ENCODE results near the gene ARSG. TPM values are rescaled to one million over a fixed set of nuclear protein-coding genes. Genes with fewer than 3 reads are reported as not detected.
A peak's percentile ranks its signal among the peaks of the same experiment; 100 is the strongest.
"Not testable (repeated sequence)": the region's sequence is repeated elsewhere in the genome, so short reads cannot be mapped to it uniquely, and the experiment has no call there.

The ARSG gene
- total RNA-seq, 2 experiments from 2014 or later, result 9.1 to 10.7 TPM

DNA sequence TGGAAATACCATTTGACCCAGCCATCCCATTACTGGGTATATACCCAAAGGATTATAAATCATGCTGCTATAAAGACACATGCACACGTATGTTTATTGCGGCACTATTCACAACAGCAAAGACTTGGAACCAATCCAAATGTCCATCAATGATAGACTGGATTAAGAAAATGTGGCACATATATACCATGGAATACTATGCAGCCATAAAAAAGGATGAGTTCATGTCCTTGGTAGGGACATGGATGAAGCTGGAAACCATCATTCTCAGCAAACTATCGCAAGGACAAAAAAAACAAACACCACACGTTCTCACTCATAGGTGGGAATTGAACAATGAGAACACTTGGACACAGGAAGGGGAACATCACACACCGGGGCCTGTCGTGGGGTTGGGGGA is 9.3 kb upstream of the ARSG start:
- CTCF ChIA-PET, result not testable (repeated sequence)
- H3K36me3 Mint-ChIP-seq (ENCODE audit: low read depth), result peaks cover 48% of the 10 kb centered on the region

DNA sequence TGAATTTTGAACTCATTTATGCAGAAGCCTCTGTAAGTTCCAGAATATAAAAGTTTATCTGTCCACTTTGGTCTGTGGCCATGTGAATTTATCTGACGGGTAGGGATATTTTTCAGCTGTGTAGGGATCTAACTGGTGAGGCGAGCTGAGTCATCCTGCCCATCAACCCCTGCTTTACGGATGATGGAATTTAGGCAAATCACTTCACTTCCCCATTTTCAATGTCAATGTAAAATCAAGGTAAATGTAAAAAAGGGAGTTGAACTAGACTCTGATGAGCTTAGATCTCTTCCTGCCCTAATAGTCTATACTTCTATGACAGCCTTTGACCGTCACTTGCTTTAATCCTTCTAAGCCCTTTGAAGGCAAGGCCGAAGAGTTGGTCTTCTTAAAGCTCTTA is 2.9 kb upstream of the ARSG start:
- CTCF ChIA-PET, result interaction anchor here (1.5 to 3.5 kb wide), 2 partner anchors 61 to 143 kb away, joined by 3 to 21 read pairs; no protein-coding TSS in a partner anchor
- DNase-seq (no peak), ATAC-seq (no peak)
- Mint-ChIP-seq H3K27ac (peak overlapping the region; percentile 36), H3K4me3 (no peak overlapping the region), H3K36me3 (ENCODE audit: low read depth) (peaks cover 22% of the 10 kb centered on the region), H3K4me1 (ENCODE audit: low read depth) (peaks cover 41% of the 10 kb centered on the region), H3K27me3 (ENCODE audit: low read depth) (no peaks in the 10 kb centered on the region), H3K9me3 (ENCODE audit: insufficient read depth) (no peaks in the 10 kb centered on the region)
- POLR2A ChIA-PET, result interaction anchor here (0.8 to 1.0 kb wide), 2 partner anchors 69 to 109 kb away, joined by 3 to 4 read pairs; no protein-coding TSS in a partner anchor

More for the DNA sequence above, 9.3 kb upstream of the ARSG start:
- H3K27me3 Mint-ChIP-seq (ENCODE audit: low read depth); POLR2A ChIA-PET; DNase-seq; H3K4me3 Mint-ChIP-seq; ATAC-seq; H3K9me3 Mint-ChIP-seq (ENCODE audit: insufficient read depth); H3K27ac Mint-ChIP-seq; H3K4me1 Mint-ChIP-seq (ENCODE audit: low read depth): not testable (repeated sequence)

DNA sequence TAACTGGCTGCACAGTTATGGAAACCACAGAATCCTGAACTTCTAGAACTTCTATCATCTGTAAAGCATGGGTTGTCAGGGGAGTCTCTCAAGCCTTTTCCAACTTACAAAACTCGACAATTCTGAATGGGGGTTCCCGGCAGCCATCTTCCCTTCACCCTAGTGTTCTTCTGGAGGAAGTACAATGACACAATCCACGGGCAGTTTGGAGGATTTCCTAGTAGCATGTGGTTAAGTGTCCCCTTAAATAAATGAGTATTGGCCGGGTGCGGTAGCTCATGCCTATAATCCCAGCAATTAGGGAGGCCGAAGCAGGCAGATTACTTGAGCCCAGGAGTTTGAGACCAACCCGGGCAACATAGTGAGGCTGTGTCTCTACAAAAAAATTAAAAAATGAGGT is 2.5 kb upstream of the ARSG start:
- POLR2A ChIA-PET, result interaction anchor here (0.8 to 1.0 kb wide), 2 partner anchors 68 to 109 kb away, joined by 3 to 4 read pairs; no protein-coding TSS in a partner anchor
- H3K9me3 Mint-ChIP-seq (ENCODE audit: insufficient read depth), result no peaks in the 10 kb centered on the region

DNA sequence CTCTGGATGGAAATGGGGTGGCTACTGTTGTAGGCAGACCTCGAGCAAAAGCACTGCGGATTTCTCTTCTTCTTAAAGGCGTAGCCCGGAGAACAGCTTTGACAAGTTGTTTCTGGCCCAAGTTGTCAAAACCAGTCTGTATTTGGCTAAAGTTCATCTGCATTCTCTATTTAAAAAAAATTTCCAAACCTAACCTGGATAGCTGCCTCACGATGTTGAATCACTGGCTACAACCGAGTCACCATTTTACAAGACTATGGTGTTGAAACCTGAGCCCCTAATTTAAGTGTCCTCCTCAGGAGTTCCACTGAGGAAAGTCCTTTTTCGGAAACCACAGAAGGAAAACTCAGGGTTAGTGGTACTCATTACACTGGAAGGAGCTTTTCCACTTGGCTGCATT is 1.8 kb upstream of the ARSG start:
- Mint-ChIP-seq H3K36me3 (ENCODE audit: low read depth) (peaks cover 22% of the 10 kb centered on the region), H3K4me1 (ENCODE audit: low read depth) (peaks cover 51% of the 10 kb centered on the region), H3K27ac (peak overlapping the region; percentile 97), H3K4me3 (peak overlapping the region; percentile 98), H3K27me3 (ENCODE audit: low read depth) (no peaks in the 10 kb centered on the region), H3K9me3 (ENCODE audit: insufficient read depth) (no peaks in the 10 kb centered on the region)
- CTCF ChIA-PET, result interaction anchor here (0.9 to 3.5 kb wide), 10 partner anchors 26 to 174 kb away, joined by 3 to 21 read pairs (median 4); partner anchors contain the start of gene WIPI1
- ATAC-seq (no peak), DNase-seq (no peak)
- POLR2A ChIA-PET, result interaction anchor here (0.6 to 3.4 kb wide), 5 partner anchors 23 to 68 kb away, joined by 3 to 36 read pairs (median 3); no protein-coding TSS in a partner anchor

More for the DNA sequence above, 2.5 kb upstream of the ARSG start:
- H3K27me3 Mint-ChIP-seq (ENCODE audit: low read depth), result no peaks in the 10 kb centered on the region
- no peak for DNase-seq
- ATAC-seq, result no peak
- H3K4me1 Mint-ChIP-seq (ENCODE audit: low read depth), result peaks cover 44% of the 10 kb centered on the region
- peaks cover 22% of the 10 kb centered on the region for H3K36me3 Mint-ChIP-seq (ENCODE audit: low read depth)
- CTCF ChIA-PET, result interaction anchor here (0.9 to 3.5 kb wide), 5 partner anchors 61 to 175 kb away, joined by 4 to 21 read pairs (median 4); no protein-coding TSS in a partner anchor
- peak overlapping the region; percentile 55 for H3K27ac Mint-ChIP-seq
- peak overlapping the region; percentile 98 for H3K4me3 Mint-ChIP-seq

DNA sequence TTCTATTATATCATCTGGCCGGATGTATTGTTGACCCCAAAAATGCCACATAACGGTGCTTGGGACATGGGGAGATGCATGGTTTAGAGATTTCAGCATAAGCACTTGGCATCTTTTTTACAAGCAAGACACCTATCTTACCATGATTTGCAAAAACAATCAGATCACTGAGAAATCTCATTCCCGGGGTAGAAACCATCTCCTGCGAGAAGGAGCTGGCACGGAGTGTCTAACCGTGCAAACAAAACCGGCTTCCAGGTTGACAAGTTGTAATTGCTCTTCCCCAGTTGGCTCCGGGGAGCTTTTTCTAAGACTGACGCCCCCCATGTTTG is 1.4 kb upstream of the ARSG start:
- ChIA-PET POLR2A (interaction anchor here (0.6 to 3.4 kb wide), 5 partner anchors 23 to 143 kb away, joined by 3 to 36 read pairs (median 14); no protein-coding TSS in a partner anchor), CTCF (interaction anchor here (0.7 to 3.5 kb wide), 11 partner anchors 27 to 174 kb away, joined by 3 to 21 read pairs (median 4); partner anchors contain the start of gene WIPI1)
- Mint-ChIP-seq H3K9me3 (ENCODE audit: insufficient read depth) (no peaks in the 10 kb centered on the region), H3K36me3 (ENCODE audit: low read depth) (peaks cover 25% of the 10 kb centered on the region), H3K4me1 (ENCODE audit: low read depth) (peaks cover 55% of the 10 kb centered on the region), H3K4me3 (peak overlapping the region; percentile 98), H3K27me3 (ENCODE audit: low read depth) (no peaks in the 10 kb centered on the region), H3K27ac (peak overlapping the region; percentile 97)
- ATAC-seq (no peak), DNase-seq (no peak)

DNA sequence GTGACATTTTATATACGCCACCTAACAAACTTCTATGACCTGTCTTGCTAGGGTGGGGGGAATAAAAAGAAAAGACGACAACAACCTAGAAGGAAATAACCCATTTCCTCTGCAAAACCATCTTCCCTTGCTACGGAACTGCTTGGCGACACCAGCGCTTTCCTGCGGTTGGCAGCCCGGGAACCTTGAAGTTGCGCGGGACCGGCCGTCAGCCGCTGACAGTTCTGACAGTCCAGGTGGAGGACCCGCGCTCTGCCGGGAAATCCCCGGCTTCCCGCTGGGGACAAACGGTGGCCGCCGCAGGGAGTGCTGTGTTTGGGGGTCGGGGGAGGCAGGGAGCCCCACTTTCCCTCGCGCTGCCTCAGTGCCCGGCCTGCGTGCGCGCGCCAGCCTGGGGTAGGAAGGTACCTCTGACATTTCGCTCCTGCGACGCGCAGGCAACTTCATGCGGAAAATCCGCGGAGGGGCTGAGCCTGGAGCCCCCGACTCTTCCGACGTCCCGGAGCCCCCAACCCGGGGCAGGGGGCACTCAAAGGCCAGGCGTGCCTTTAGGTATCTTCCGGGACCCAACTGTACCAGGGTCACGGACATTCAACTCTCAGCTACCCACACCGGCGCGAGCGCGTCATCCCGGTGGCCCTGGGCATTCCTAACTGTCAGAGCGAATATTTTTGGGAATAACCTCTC is 884 bp upstream of the ARSG start:
- H3K36me3 Mint-ChIP-seq (ENCODE audit: low read depth), result peaks cover 23% of the 10 kb centered on the region
- peaks cover 60% of the 10 kb centered on the region for H3K4me1 Mint-ChIP-seq (ENCODE audit: low read depth)
- no peaks in the 10 kb centered on the region for H3K27me3 Mint-ChIP-seq (ENCODE audit: low read depth)
- peak overlapping the region; percentile 97 for H3K27ac Mint-ChIP-seq
- H3K4me3 Mint-ChIP-seq, result peak overlapping the region; percentile 98
- H3K9me3 Mint-ChIP-seq (ENCODE audit: insufficient read depth), result no peaks in the 10 kb centered on the region
- ChIA-PET CTCF (interaction anchor here (0.6 to 3.5 kb wide), 13 partner anchors 27 to 172 kb away, joined by 3 to 21 read pairs (median 4); partner anchors contain the start of gene WIPI1), POLR2A (interaction anchor here (0.6 to 3.4 kb wide), 27 partner anchors 20 to 222 kb away, joined by 3 to 36 read pairs (median 7); partner anchors contain the start of genes AMZ2, PRKAR1A and WIPI1)
- ATAC-seq (peak; percentile 1), DNase-seq (peak; percentile 67)

DNA sequence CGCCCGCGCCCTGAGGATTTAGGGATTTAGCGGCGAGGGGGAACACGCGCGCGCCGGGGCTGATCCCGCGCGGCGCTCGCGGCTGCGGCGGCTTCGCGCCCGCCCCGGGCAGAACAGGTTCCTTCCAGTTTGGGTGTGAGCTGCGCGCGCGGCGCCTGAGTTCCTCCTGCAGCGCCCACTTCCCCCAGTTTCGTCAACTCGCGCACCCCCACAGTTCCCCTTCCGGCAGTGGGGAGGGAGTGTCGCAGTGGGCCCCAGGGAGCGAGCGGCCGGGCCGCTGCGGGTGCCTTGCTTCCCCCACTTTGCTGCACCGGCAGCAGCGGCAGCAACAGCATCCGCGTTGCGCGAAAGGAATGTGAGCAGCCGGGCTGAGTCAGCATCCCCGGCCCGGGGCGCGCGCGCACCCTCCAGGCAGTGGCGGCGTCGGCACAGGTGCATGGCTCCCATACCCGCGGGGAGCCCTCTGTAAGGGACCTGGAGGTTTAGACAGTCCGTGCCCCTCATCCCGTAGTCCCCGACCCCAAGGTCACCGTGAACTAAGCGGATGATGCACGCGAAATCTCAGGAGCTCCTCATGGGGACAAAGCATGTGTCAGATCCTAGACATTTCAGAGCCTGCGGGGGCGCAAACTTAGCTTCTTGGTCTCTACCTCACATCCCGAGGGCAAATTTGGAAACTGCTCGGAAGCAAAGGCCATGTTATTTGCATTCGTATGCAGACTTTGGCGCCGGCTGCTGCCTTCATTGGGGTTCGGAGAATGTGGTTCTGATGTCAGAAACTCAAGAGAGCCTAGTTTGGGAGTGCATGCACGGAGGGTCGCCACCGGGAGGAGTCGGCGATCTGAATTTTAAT is 767 bp downstream of the ARSG start:
- ChIA-PET POLR2A (interaction anchor here (0.5 to 3.4 kb wide), 32 partner anchors 11 to 170 kb away, joined by 3 to 36 read pairs (median 8); partner anchors contain the start of genes AMZ2 and WIPI1), CTCF (interaction anchor here (0.7 to 3.6 kb wide), 28 partner anchors 8 to 203 kb away, joined by 3 to 32 read pairs (median 4); no protein-coding TSS in a partner anchor)
- no peaks in the 10 kb centered on the region for H3K27me3 Mint-ChIP-seq (ENCODE audit: low read depth)
- peak overlapping the region; percentile 97 for H3K27ac Mint-ChIP-seq
- H3K36me3 Mint-ChIP-seq (ENCODE audit: low read depth), result peaks cover 24% of the 10 kb centered on the region
- H3K4me1 Mint-ChIP-seq (ENCODE audit: low read depth), result peaks cover 73% of the 10 kb centered on the region
- peak; percentile 81 for ATAC-seq
- no peaks in the 10 kb centered on the region for H3K9me3 Mint-ChIP-seq (ENCODE audit: insufficient read depth)
- H3K4me3 Mint-ChIP-seq, result peak overlapping the region; percentile 85
- peak; percentile 97 for DNase-seq

DNA sequence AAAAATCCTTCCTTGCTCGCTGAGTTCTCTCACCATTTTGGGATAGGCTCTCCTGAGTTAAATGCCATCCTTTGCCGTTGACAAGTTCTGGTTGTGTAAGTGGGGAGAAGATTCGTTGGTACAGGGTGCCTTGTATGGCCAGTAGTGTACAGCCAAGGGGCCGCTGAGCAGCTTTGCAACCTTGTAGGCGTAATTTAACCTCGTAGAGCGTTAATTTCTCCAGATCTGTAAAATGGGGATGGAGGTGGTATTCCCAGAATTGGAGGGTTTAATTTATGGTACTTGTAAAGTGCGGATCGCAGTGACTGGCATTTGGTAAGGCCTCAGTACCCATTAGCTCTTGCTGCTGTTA is 1.4 kb downstream of the ARSG start:
- Mint-ChIP-seq H3K27me3 (ENCODE audit: low read depth) (no peaks in the 10 kb centered on the region), H3K27ac (peak overlapping the region; percentile 97), H3K36me3 (ENCODE audit: low read depth) (peaks cover 22% of the 10 kb centered on the region), H3K4me3 (peak overlapping the region; percentile 85), H3K4me1 (ENCODE audit: low read depth) (peaks cover 73% of the 10 kb centered on the region), H3K9me3 (ENCODE audit: insufficient read depth) (no peaks in the 10 kb centered on the region)
- POLR2A ChIA-PET, result interaction anchor here (0.7 to 3.4 kb wide), 22 partner anchors 11 to 165 kb away, joined by 3 to 36 read pairs (median 10); partner anchors contain the start of genes AMZ2 and WIPI1
- DNase-seq, result no peak
- no peak for ATAC-seq
- CTCF ChIA-PET, result interaction anchor here (0.9 to 3.6 kb wide), 18 partner anchors 8 to 203 kb away, joined by 3 to 32 read pairs (median 6); no protein-coding TSS in a partner anchor

DNA sequence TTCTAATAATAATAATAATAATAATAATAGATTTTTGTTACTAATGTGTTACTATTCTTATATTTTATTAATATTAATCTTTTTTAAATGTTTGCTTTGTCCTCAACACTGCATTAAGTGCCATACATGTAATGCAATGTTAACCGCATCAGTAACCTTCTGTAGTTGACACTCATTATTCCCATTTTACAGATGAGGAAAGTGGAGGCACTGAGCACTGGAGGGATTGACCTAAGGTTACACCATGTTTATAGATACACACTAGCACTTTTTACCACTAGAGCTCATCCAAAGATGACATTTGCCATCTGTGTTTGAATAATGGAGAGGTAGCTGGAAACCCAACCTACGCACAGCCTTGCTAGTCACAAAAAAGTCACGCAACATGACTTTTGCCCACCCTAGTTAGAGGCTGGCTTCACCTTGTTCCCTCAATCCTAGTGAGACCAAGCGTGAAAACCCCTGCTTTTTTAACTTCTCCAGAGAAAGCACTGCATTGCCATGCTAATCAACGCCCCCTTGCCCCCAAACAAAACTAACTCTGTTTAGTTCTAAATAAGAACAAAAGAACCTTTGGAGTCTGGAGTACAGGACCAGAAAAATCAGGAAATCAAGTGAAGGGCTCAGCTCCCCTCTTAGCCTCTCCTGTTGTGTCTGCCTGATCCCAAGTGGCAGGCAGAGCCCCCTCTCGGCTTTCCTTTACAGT is 2.3 kb downstream of the ARSG start:
- Mint-ChIP-seq H3K27me3 (ENCODE audit: low read depth) (no peaks in the 10 kb centered on the region), H3K36me3 (ENCODE audit: low read depth) (peaks cover 20% of the 10 kb centered on the region), H3K4me1 (ENCODE audit: low read depth) (peaks cover 73% of the 10 kb centered on the region), H3K27ac (no peak overlapping the region), H3K9me3 (ENCODE audit: insufficient read depth) (no peaks in the 10 kb centered on the region), H3K4me3 (no peak overlapping the region)
- ChIA-PET CTCF (interaction anchor here (0.7 to 3.6 kb wide), 9 partner anchors 8 to 168 kb away, joined by 3 to 32 read pairs (median 3); no protein-coding TSS in a partner anchor), POLR2A (interaction anchor here (1.1 to 2.6 kb wide), 3 partner anchors 31 to 164 kb away, joined by 4 to 14 read pairs (median 8); partner anchors contain the start of gene WIPI1)
- DNase-seq (no peak), ATAC-seq (no peak)

DNA sequence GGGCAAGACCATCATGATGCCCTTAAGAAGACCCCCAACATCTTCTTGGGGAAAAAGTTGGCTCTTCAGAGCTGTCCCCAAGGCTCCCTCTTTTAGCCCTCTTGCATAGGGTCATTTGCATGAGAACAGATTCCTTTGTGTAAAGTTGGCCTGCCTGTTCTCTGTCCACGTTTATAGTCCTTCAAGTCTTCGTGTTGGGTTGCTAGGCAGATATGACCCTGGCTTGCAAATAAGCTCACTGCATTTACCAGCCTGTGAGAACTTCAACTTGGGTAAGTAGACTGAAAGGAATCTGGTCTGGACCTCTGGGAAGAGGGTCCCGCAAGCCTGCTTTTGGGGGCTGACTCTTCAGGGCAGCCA is 2.9 kb downstream of the ARSG start:
- CTCF ChIA-PET, result interaction anchor here (0.7 to 3.6 kb wide), 8 partner anchors 9 to 164 kb away, joined by 3 to 32 read pairs (median 3); no protein-coding TSS in a partner anchor
- no peak overlapping the region for H3K27ac Mint-ChIP-seq
- H3K36me3 Mint-ChIP-seq (ENCODE audit: low read depth), result peaks cover 16% of the 10 kb centered on the region
- H3K27me3 Mint-ChIP-seq (ENCODE audit: low read depth), result no peaks in the 10 kb centered on the region
- no peak for DNase-seq
- H3K4me3 Mint-ChIP-seq, result no peak overlapping the region
- no peaks in the 10 kb centered on the region for H3K9me3 Mint-ChIP-seq (ENCODE audit: insufficient read depth)
- no peak for ATAC-seq
- peaks cover 69% of the 10 kb centered on the region for H3K4me1 Mint-ChIP-seq (ENCODE audit: low read depth)
- POLR2A ChIA-PET, result interaction anchor here (1.1 kb wide), 1 partner anchor 164 kb away, joined by 4 read pairs; the partner anchor contains the start of gene WIPI1

All from activated CD8-positive, alpha-beta T cell treated with anti-CD3 and anti-CD28 coated beads, Interleukin-2, amount 10 ng/mL, durations not matched to agents 7 days and 5 days (primary cell).